RWPE1 (cell line): Measurements from ENCODE around the gene ATP11C.
"Not testable (repeated sequence)": the region's sequence is repeated elsewhere in the genome, so short reads cannot be mapped to it uniquely, and the experiment has no call there.

ENCODE experiments used
- CTCF ChIA-PET: fragments of 350-600 bp; sonication (Branson Sonifier 250); formaldehyde crosslinking; extraction: SDS; loops from one replicate; lab custom pipeline; 2021; lab: Yijun Ruan, JAX
- POLR2A ChIA-PET: fragments of 400-600 bp; formaldehyde crosslinking; extraction: SDS; loops from one replicate; lab custom pipeline; 2020; ENCODE audit warnings: antibody characterized with exemption; ENCODE audit not compliant: low non-redundant PET; lab: Yijun Ruan, JAX
- DNase-seq: peaks from one replicate; pipeline ENCODE4 v3.0.0; 2012; ENCODE audit warnings: low spot score
- H3K27ac ChIP-seq: fragments of 450-650 bp; 2 replicates; pipeline ENCODE4 v1.5.1; 2017
- TF ChIP-seq, protein P1 (sequence below): fragments of 450-650 bp; conservative IDR thresholded peaks from 2 replicates; pipeline ENCODE4 v1.5.1; 2017; ENCODE audit warnings: low read depth, mild to moderate bottlenecking

Gene ATP11C

DNA sequence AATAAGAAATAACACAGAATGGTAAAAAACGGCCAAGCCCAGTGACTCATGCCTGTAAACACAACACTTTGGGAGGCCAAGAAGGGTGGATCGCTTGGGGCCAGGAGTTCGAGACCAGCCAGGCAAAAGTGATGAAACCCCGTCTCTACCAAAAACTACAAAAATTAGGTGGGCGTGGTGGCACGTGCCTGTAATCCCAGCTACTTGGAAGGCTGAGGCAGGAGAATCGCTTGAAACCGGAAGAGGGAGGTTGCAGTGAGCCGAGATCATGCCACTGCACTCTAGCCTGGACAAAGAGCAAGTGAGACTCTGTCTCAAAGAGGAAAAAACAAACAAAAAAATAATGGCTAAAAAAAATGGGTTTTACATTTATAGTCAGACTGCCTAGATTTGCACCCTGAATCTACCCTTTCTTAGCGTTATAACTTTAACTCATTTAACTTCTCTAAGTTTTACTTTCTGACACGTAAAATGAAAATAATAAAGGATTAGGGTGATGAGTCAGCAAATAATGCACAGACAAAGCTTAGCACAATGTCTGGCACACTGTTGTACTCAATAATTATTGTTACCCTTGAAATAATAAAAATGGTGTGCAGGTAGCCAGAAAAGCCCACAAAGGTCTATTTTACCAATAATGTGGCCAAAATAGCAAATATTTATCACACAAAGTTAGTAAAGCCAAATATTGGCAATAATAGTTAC, 55.0 kb downstream of the ATP11C start:
- no peak overlapping the region for H3K27ac ChIP-seq
- DNase-seq = no peak
- TF ChIP-seq, protein P1, sequence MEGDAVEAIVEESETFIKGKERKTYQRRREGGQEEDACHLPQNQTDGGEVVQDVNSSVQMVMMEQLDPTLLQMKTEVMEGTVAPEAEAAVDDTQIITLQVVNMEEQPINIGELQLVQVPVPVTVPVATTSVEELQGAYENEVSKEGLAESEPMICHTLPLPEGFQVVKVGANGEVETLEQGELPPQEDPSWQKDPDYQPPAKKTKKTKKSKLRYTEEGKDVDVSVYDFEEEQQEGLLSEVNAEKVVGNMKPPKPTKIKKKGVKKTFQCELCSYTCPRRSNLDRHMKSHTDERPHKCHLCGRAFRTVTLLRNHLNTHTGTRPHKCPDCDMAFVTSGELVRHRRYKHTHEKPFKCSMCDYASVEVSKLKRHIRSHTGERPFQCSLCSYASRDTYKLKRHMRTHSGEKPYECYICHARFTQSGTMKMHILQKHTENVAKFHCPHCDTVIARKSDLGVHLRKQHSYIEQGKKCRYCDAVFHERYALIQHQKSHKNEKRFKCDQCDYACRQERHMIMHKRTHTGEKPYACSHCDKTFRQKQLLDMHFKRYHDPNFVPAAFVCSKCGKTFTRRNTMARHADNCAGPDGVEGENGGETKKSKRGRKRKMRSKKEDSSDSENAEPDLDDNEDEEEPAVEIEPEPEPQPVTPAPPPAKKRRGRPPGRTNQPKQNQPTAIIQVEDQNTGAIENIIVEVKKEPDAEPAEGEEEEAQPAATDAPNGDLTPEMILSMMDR = no peak
- POLR2A ChIA-PET = no interaction called here
- CTCF ChIA-PET = no interaction called here

DNA sequence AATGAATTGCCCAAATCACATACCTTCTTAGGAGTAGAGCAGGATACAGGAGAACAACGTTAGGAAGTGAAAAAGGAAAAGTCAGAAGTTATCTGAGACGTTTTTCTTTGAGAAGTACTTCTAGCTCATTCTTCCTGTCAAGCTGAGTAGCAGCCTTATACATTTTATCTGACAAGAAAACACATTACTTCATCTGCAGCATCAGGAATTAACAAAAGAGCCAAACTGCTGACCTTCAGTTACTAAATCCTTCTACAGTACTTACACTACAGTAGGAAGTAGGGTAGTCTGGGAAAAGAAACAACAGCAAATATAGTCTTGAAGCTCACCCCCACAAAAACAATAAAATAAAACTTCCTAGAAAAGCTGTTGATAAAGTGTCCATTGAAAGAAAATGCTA, 57.0 kb downstream of the ATP11C start:
- ChIA-PET POLR2A (no interaction called here), CTCF (no interaction called here)
- TF ChIP-seq, protein P1 = no peak
- no peak overlapping the region for H3K27ac ChIP-seq
- DNase-seq = no peak

- no peak overlapping the region for H3K27ac ChIP-seq
- no peak for DNase-seq
- TF ChIP-seq, protein P1 = no peak
- ChIA-PET POLR2A (no interaction called here), CTCF (no interaction called here)
These were observed 63.1 kb downstream of the ATP11C start for GRCh38 chrX:139869796-139870195.

- TF ChIP-seq, protein P1 = no peak
- CTCF ChIA-PET = no interaction called here
- DNase-seq = no peak
These were observed 68.2 kb downstream of the ATP11C start for GRCh38 chrX:139864640-139865039.

DNA sequence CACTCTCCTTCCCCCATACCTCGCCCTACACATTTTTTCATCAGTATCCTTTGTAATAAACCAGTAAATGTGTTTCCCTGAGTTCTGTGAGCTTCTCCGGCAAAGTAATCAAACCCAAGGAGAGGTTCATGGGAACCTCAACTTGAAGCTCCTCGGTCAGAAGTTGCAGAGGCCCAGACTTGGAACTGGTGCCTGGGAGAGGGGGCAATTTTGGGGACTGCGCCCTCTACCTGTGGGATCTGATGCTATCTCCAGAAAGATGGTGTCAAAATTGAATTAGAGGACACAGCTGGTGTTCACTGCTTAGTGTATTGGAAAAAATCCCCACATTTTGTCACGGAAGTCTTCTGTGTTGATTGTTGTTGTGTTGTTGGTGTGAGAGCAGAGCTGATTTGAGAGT, 70.6 kb downstream of the ATP11C start:
- TF ChIP-seq, protein P1 = no peak
- no peak overlapping the region for H3K27ac ChIP-seq

More at GRCh38 chrX:139864640-139865039, 68.2 kb downstream of the ATP11C start:
- POLR2A ChIA-PET = interaction anchor here (0.6 kb wide), 1 partner anchor 13 kb away, joined by 3 read pairs; no protein-coding TSS in a partner anchor
- H3K27ac ChIP-seq = no peak overlapping the region

DNA sequence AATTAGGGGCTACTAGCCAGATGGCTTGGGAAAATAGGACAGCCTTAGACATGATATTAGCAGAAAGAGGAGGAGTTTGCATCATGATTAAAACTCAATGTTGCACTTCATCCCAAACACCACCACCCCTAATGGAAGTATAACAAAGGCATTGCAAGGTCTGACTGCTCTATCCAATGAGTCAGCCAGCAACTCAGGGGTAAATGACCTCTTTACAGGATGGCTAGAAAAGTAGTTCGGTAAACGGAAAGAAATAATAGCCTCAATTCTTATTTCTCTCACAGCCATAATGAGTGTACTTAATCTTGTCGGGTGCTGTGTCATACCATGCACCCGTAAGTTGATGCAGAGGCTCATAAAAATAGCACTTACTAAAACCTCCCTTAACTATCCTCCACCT, 76.0 kb downstream of the ATP11C start:
- CTCF ChIA-PET, H3K27ac ChIP-seq, POLR2A ChIA-PET: not testable (repeated sequence)

More for the DNA sequence above, 70.6 kb downstream of the ATP11C start:
- DNase-seq = no peak
- ChIA-PET CTCF (no interaction called here), POLR2A (no interaction called here)

GRCh38 chrX:139851730-139852129, 81.1 kb downstream of the ATP11C start:
- POLR2A ChIA-PET = interaction anchor here (0.6 kb wide), 1 partner anchor 13 kb away, joined by 3 read pairs; no protein-coding TSS in a partner anchor

More for the DNA sequence above, 76.0 kb downstream of the ATP11C start:
- not testable (repeated sequence) for DNase-seq

More at GRCh38 chrX:139851730-139852129, 81.1 kb downstream of the ATP11C start:
- H3K27ac ChIP-seq = no peak overlapping the region
- TF ChIP-seq, protein P1 = no peak
- DNase-seq = no peak
- CTCF ChIA-PET = no interaction called here
